Measurements from ENCODE around the gene WDR35.
"Not testable (repeated sequence)": the region's sequence is repeated elsewhere in the genome, so short reads cannot be mapped to it uniquely, and the experiment has no call there.

Gene WDR35

DNA sequence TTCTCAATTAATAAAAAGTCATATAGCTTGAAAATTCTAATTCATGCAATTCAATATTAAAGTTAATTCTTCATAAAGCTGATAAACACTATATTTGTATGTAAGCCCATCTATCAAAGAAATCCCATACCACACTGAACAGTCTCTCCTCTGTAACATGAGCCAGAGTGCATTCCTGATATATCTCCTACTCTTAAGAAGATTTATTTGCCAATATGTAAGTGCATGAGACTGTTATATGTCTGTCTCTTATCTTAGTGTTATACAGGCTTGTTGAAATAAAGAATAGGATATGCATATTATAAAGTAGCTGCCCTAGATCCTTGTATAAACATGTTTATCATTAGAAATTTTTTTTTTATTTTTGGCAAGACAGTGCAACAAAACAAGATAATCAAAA lies 47.7 kb downstream of the WDR35 start:
- no peak for DNase-seq (ENCODE audit: low read depth)

DNA sequence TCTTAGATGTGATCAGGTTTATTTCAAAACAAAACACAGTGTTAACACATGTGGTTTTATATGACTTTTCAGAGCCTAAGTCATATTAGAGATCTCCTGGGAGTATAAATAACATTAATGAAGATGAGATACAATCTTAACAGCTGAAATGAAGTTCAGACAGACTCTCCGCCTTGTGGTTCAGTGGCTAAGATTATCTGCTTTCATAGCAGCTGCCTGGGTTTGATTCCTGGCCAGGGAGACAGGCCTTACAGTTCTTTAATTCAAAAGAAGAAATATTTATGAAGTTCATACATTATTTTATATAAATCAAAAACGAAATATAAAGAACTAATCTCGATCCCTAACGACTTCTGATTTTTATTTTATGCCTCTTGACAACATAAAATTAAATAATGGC lies 52.9 kb downstream of the WDR35 start:
- DNase-seq (ENCODE audit: low read depth) = no peak

DNA sequence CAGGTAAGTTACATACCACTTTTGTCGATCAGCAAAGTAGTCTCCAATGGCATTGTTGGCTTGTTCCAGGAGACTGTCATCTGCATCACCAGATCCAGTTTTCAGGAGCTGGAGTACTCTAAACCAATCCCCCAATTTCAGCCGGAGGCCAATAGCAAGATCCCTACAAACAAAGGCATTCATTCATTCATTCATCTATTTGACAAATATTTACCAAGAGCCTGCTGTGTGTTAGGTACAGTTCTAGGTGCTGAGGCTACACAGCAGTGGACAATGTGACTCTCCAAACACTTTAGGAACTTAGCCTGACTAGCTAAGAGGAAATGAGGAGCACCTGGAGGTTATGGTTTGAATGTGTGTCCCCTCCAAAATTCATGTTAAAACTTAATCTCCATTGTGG lies 53.7 kb downstream of the WDR35 start:
- DNase-seq (ENCODE audit: low read depth) = no peak

DNA sequence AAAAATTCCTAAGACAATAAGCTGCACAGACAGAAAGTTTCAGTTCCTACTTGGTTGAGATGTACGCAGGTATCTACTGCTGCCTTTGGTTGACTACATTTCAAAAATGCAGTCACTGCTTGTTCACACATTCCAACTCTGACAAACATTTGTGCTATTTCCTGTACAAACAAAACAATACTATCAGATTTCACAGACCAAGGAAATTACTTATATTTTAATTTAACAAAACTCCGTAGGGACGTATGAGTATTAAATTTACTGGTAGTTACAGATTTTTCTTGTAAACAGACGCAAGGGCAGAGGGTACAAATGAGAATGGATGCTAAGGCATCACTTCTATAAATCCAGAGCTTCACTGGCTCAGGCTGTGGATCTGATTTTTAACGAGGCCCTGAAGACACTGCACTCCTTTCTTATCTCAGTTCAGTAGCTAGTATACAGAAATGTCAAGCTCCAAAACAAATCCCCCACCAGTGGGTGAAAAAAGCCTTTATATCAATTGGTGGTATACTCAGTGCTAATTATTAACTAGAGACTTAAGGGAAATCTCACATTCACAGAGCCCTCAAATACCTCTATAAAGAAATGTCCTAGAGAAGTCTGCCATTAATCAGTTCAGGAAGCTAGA lies 56.4 kb downstream of the WDR35 start:
- DNase-seq (ENCODE audit: low read depth) = no peak

DNA sequence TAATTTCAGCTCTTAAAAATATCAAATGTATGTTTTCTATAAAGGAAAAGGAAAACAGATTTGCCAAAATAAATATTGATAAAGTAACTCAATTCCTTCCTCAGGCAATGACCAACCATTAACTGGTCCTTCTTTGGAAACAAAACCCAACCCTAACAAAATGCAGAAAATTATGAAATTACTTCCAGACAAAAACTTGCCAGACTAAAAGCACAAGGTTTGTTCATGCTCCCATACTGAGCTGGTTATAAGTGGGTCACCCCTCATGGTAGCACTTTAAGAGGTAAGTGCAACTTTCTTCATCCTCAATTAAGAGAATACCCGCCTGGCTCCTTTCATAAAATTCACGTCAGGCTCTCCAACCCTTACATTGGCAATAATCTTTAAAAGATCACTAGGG lies 57.0 kb downstream of the WDR35 start:
- no peak for DNase-seq (ENCODE audit: low read depth)

DNA sequence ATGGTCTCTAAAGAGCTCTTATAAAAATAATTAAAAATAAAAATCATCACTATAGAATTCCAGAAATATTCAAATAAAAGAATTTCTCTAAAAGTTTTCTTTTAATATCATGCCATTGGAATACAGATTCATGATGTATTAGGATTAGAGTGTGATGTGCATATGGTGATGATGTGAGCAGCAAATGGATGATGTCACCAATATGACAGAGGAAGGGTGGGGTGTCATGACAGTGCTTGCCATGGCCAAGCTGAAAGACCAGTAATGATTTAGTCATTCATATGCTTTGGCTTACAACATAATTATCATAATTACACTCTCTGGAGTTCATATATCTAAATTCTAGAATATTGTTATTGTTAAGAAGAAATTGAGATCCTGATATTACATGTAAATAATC lies 60.7 kb downstream of the WDR35 start:
- no peak for DNase-seq (ENCODE audit: low read depth)

DNA sequence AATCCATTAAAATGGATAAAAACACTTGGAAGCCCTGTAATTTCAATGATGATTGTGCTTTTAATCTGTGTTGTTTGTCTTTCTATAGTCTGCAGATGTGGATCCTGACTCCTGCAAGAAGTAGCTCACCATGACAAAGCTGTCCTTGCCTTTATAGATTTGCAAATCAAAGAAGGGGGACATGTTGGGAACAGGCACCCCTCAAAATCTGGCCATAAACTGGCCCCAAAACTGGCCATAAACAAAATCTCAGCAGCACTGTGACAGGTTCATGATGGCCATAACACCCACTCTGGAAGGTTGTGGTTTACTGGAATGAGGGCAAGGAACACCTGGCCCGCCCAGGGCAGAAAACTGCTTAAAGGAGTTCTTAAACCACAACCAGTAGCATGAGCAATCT lies 62.1 kb downstream of the WDR35 start:
- not testable (repeated sequence) for DNase-seq (ENCODE audit: low read depth)

DNA sequence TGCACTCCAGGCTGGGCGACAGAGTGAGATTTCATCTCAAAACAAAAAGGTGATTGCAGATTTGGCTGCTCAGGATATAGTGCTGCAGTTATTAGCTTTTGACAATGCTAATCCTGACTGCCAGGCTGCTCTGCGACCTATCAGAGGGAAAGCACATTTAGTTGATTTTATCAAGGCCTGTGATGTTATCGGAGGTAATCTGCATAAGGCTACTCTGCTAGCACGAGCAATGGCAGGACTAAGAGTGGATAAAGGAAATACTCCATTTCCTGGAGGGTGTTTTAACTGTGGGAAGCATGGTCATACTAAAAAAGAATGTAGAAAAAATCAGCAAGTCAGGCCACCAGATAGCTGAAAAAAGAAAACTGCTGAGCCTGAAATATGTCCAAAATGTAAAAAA lies 65.4 kb downstream of the WDR35 start:
- not testable (repeated sequence) for DNase-seq (ENCODE audit: low read depth)

DNA sequence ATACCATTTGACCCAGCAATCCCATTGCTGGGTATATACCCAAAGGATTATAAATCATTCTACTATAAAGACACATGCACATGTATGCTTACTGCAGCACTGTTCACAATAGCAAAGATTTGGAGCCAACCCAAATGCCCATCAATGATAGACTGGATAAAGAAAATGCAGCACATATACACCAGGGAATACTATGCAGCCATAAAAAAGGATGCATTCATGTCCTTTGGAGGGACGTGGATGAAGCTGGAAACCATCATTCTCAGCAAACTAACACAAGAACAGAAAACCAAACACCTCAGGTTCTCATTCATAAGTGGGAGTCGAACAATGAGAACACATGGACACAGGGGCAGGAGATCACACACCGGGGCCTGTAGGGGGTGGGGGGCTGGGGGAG lies 67.7 kb downstream of the WDR35 start:
- not testable (repeated sequence) for DNase-seq (ENCODE audit: low read depth)

DNA sequence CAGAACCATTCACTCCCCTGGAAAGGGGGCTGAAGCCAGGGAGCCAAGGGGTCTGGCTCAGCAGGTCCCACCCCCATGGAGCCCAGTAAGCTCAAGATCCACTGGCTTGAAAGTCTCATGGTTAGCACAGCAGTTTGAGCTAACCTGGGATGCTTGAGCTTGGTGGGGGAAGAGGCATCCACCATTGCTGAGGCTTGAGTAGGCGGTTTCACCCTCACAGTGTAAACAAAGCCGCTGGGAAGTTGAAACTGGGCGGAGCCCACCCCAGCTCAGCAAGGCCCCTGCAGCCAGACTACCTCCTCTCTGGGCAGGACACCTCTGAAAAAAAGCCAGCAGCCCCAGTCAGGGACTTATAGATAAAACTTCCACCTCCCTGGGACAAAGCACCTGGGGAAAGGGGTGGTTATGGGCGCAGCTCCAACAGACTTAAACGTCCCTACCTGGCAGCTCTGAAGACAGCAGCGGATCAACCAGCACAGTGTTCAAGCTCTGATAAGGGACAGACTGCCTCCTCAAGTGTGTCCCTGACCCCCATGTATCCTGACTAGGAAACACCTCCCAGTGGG lies 73.4 kb downstream of the WDR35 start:
- DNase-seq (ENCODE audit: low read depth) = no peak

DNA sequence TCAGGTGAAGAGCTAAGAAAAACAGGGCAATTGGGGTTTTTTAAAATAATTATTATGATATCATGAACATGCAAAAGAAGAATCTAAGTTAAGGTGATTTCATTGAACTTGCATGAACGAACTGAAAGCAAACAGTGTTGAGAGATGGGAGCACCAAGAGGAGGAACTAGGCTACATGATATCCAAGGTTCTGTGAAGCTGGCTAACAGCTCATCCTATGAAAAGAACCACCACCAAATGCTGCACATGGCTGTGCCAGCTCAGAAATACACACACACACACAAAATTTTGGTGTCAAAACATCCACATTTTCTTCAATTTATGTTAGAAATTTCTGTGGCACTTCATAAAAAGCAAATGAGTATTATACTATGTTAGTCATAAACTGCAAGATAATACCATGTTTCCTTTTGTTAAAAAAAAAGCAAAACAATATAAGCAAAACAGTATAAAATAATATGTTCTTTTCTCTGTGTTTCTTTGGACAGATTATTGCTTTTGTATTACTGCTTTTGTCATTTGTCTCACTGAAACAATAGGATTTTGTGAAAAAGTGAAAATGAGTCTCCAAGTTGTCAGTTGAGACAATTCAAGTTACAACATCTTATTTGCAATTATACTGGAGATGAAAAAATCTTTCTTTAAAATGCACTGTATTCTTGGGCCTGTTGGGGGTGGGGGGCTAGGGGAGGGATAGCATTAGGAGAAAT lies 75.5 kb downstream of the WDR35 start:
- no peak for DNase-seq (ENCODE audit: low read depth)

DNA sequence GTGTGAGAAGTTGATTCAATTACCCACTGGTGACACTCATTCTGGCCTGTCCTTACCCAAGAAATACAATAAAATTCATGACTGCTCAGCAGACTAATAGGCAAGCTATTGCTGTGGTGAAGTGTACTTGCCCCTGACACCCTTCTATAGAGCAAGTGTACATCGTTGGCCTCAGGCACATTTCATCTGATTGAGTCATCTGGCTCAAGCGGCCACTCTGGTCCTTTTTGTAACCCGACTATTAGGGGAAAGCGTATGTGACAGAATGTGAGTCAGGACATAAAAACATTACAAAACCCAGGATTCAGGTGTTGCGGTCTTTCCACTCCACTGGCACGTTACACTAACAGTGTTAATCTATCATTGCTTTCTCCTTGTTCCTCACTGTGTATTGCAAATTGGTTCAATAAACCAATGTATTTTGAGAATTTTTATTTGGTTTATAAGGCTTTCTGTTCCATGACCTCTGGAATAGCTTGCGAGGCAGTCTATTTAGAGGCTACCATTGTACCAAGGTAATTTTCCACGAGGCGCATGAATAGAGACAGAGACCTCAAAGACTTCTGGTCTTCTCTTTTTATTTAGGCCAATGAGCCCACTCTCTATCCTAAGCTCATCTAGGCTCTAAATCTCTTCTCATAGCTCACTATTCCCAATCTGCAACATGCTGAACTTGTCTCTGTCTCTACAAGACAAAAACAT lies 77.9 kb downstream of the WDR35 start:
- DNase-seq (ENCODE audit: low read depth) = no peak

DNA sequence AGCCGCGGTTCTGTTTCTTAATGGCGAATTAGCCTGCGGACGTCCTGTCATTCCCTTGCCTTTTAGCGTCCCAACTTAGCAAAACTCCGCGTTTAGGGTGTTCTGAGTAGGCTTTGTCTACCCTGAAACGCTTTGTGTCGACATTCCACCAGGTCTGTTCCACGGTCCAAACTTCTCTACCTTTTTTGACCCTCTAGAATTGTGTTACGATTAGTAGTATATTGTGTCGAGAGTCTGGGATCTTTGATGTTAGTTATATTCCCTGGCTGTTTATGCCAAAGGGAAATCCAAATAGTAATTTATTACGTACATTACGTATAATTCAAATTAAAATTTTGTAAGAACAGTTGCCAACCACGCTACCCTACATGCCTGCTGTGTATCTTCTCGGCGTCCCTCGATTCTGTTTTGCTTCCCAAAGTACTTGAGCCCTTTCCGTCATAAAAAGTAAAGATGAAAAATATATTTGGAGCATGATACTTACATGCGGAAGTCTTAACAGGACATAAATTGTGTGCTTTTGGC lies 87.6 kb downstream of the WDR35 start:
- DNase-seq (ENCODE audit: low read depth) = no peak

DNA sequence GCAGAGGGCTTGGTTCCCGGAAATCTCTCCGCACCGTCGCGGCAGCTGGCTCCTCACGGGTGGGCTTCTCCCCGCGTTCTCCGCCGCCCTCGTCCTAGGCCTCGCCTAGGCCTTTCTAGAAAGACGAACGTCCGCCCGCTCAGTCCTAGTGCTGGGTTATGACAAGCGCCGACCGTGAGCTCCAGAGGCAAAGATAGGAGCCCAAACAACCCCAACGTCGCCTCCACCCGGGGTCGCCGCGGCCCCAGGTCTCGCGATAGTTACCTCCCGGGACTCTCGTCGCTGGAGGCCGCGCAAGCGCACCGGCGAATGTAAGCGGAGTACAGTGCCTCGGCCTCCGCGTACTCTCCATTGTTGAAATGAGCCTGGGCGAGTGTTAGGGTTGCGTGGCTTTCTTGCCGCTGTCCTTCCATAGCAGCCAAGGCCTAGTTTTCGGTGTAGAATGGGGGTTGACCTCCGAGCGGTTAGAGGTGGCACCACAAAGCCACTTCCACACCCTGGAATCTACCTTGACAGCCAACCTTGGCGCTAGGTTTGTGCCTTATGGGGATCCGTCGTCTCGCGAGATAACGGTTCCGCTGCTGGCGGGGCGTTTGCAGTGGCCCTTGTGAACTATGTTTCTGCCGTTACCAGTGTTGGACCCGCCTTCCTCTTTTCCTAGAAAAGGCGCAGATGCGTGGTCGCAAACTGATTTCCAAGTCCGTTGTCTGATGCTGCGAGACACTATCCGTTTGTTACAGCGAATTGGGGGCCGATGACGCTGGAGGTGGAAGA lies 88.3 kb downstream of the WDR35 start, which contains the start of gene TTC32:
Gene TTC32, minus strand, starts transcription at position 542 of the 774 bp plus-strand sequence. Its CDS starts 129 bp downstream, at position 413.
- DNase-seq (ENCODE audit: low read depth) = peak; percentile 86

DNA sequence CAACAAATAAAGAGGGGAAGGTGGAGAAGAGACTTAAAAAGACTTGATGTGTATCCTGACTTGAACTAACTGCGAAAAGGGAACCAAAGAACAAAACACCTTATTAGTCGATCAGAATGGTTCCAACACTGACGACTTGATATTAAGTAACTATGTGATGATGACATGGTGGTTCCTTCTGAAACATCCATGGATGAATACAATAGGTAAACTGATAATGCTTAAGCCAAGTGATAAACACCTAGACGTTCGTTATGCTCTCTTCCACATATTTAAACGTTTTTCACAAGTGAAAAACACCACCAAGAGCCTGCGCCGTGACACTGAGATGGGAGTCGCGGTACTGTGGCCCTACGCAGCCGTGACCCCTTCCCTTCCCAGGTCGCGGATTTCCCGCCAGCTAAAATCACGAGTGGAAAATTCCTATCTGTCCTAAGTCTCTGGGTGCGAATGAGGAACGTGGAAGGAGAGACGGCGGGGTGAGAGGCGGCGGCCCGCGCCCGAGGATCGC lies 88.9 kb downstream of the WDR35 start:
- DNase-seq (ENCODE audit: low read depth) = no peak

DNA sequence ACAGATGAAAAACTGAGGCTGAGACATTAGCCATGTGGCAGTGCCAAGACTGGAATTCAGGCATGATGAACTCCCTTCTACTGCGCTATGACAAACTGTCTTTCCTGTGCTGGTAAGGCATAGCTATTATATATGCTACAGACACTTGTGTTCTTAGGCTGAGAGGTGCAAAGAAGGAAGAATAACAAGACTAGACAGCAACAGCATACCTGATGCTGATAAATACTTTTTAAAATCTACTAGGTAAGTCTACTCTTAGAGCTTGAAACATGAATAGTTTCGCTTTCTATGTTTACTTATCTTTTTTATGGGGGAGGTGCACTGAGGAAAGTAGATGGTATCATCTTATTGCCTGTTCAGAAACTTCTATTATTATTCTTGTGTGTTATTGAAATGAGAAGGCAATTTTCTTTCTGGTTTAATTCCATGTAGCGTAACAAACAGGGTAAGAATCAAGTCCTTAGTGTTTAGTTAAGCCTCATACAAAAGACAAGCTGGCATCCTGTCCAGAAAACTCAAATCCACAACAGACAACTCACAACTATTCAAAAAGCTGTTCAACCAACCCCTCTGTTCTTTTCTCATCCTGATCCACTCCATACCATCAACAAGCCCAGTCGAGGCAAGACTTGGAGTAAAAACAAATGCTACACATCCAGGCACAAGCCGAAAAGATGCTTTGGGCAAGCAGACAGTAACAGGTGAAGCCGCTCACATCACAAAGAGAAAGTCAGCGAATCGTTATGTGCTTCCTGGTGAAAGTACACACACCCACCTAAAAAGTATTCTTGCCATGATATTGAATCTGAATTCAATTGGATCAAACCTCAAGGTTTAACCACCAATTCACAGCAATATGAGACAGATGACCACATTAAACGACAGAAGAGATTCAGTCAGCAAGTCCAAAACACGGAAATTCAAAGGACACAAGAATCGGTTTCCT lies 89.6 kb downstream of the WDR35 start:
- DNase-seq (ENCODE audit: low read depth) = no peak

DNA sequence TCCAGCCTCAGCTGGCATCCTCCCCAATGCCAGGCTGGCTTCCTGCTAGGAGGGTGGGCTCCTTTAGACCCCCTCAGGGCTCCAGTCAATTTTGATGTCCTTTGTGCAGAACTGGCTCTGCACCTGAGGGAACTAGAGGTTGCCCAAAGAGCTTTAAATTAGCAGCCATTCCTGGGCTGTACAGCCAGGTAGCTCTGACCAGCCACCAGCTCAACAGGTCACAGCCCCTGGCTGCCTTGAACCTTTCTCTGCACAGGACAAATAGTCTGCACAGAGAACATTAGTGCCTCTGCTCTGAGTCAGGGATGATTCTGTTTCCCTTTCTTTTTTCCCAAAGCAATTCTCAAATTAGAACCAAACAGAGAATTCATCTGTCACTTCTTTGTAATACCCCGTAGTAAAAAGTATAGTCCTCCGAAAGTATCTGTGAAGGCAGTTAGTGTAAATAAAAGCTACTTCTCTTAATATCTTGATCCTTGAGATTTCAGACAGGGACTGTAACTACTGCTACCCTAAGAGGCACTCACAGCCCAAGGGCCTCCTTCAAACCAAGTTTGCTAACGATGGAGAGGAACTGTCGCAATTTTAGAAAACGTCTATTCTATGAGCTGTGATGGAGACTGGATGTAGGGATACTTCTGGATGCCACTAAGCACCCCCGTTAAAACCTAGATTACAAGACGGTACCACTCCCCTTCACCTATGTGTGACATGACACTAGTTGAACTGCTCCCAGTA lies 91.1 kb downstream of the WDR35 start:
- no peak for DNase-seq (ENCODE audit: low read depth)

DNA sequence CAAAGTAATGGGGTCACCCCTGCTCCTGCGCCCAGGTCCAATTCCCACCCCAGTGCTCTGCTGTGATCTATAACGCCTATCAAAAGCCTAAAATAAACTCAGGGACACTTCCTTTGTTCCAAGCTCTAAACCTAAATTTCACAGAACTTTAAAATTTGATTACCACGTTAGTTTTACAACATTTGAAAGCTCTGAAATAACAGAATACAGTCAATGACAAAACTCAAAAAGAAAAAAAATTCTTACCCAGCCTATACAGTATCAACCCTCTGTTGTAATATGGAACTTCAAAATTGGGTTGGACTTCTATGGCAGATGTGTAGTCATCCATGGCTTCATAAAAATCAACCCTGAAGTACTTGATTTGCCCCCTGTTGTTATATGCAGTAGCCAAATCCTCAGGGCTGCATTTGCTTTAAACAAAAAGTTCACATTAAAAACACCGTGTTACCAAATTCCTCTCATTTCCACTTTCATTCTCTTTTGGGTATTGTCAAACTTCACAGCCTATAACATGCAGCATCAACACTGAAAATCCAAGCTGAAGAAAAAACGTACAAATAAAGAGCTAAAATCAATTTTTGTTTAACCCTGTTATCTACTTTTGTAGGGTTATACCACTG lies 92.2 kb downstream of the WDR35 start:
- no peak for DNase-seq (ENCODE audit: low read depth)

DNA sequence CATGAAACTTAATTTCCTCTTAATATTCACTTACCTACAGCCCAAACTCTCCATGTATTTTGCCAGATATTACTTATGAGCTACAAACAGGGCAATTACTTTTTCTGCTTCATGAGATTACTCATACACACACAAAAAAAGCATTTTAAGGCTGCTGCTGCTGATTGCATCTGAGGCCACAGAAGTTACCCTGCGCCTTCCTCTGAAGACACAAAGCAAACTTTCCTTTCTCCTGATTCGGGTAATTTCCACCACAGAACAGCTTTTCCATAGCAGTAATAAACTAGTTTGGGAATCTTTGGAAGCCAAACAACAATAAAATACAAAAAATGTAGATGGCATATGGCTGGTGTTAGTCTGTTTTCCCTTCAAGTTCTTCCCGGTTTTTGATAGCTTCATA lies 94.4 kb downstream of the WDR35 start:
- no peak for DNase-seq (ENCODE audit: low read depth)
